K562 (cell line): ENCODE measurements around the gene AS3MT. TPM values are rescaled to one million over a fixed set of nuclear protein-coding genes. Genes with fewer than 3 reads are reported as not detected.

Source experiments
- ATAC-seq: fragments of 200-7000 bp; cut with Tn5 transposase; 3 replicates; pipeline ENCODE4 v1.9.1; 2020; ENCODE audit warnings: moderate library complexity
- BruUV-seq: library from RNA; stranded (reverse); fragments of 400-500 nt; replicated peaks from 2 replicates; lab custom pipeline; 2021; lab: Mats Ljungman, UMichigan
- CTCF ChIA-PET: fragments of 300-600 bp; formaldehyde crosslinking; extraction: SDS; loops from one replicate; lab custom pipeline; 2021; ENCODE audit warnings: low intra/inter-chr PET ratio; lab: Yijun Ruan, JAX
- POLR2A ChIA-PET: fragments of 300-600, 350-650 bp; sonication (Branson Sonifier 250); formaldehyde crosslinking; extraction: SDS; loops from one replicate; lab custom pipeline; 2021; ENCODE audit warnings: antibody characterized with exemption, inconsistent platforms; lab: Yijun Ruan, JAX
- DNase-seq, 4 experiments: peaks; one replicate each; pipeline versions ENCODE4 v3.0.0 to v3.0.0-alpha.2; 2011 to 2018; ENCODE audit warnings: low spot score in 3 of 4, mixed read lengths in 3 of 4; ENCODE audit errors: extremely low read depth in 1 of 4
- FAIRE-seq: peaks from 2 replicates; lab custom pipeline; 2011; peaks lifted over from hg19 to GRCh38; lab: Jason Lieb, UNC
- H2AFZ ChIP-seq: 2 replicates; pipeline ENCODE4 v1.6.0; 2011; ENCODE audit warnings: low read depth, low read length, control low read depth, inconsistent platforms
- H3K27ac ChIP-seq: fragments of 200-600 bp; 3 replicates; pipeline ENCODE4 v1.8.0; 2011; ENCODE audit warnings: low read depth, mild to moderate bottlenecking, control low read depth, inconsistent platforms, low read length, moderate library complexity, mixed read lengths; ENCODE audit errors: extremely low read depth
- H3K27me3 ChIP-seq, 2 experiments: fragments of 300-600 bp in 1 of 2; 2 replicates in 1 of 2; 3 replicates in 1 of 2; pipeline versions ENCODE4 v1.6.0 to v1.8.0; 2011; ENCODE audit warnings: inconsistent platforms in 2 of 2, low read length in 2 of 2, mild to moderate bottlenecking in 1 of 2, mixed read lengths in 1 of 2, moderate library complexity in 1 of 2; ENCODE audit not compliant: control insufficient read depth in 2 of 2, insufficient read depth in 2 of 2
- H3K36me3 ChIP-seq: fragments of 300-600 bp; 3 replicates; pipeline ENCODE4 v1.8.0; 2011; ENCODE audit warnings: mild to moderate bottlenecking, low read length, inconsistent platforms; ENCODE audit not compliant: control insufficient read depth, insufficient read depth
- H3K4me1 ChIP-seq, 2 experiments: fragments of 200-600 bp in 1 of 2; replicated peaks in 1 of 2; 2 replicates in 1 of 2; 3 replicates in 1 of 2; pipeline versions ENCODE4 v1.5.1 to v1.8.0; 2011; ENCODE audit warnings: inconsistent platforms in 2 of 2, low read length in 2 of 2, mild to moderate bottlenecking in 1 of 2, mixed read lengths in 1 of 2, moderate library complexity in 1 of 2; ENCODE audit not compliant: control insufficient read depth in 2 of 2, insufficient read depth in 2 of 2
- H3K4me2 ChIP-seq: 2 replicates; pipeline ENCODE4 v1.6.1; 2011; ENCODE audit warnings: low read length, control low read depth, inconsistent platforms, mixed read lengths; ENCODE audit not compliant: insufficient read depth
- H3K4me3 ChIP-seq: fragments of 200-600 bp; sonication (generic), shearing (Covaris generic); 2 replicates; pipeline ENCODE4 v1.5.1; 2016; ENCODE audit warnings: control low read depth, inconsistent platforms
- H3K79me2 ChIP-seq: fragments of 200-600 bp; 3 replicates; pipeline ENCODE4 v1.8.0; 2011; ENCODE audit warnings: low read length, inconsistent platforms; ENCODE audit not compliant: control insufficient read depth, insufficient read depth
- H3K9ac ChIP-seq, 2 experiments: 2 replicates each; pipeline versions ENCODE4 v1.6.0 to v1.6.1; 2011; ENCODE audit warnings: low read depth in 2 of 2, low read length in 2 of 2, control low read depth in 1 of 2, inconsistent platforms in 1 of 2, mild to moderate bottlenecking in 1 of 2, mixed read lengths in 1 of 2; ENCODE audit not compliant: insufficient read depth in 1 of 2
- H3K9me1 ChIP-seq: one replicate; pipeline ENCODE4 v1.6.0; 2011; ENCODE audit warnings: inconsistent platforms, mild to moderate bottlenecking, low read length, moderate library complexity; ENCODE audit not compliant: control insufficient read depth, insufficient read depth
- H3K9me3 ChIP-seq: replicated peaks from 2 replicates; pipeline ENCODE4 v1.5.1; 2011; ENCODE audit warnings: low read depth, low read length, inconsistent platforms; ENCODE audit not compliant: control insufficient read depth, insufficient read depth
- H4K20me1 ChIP-seq: replicated peaks from 2 replicates; pipeline ENCODE4 v1.6.1; 2011; ENCODE audit warnings: low read length, inconsistent platforms, mixed read lengths; ENCODE audit not compliant: control insufficient read depth, insufficient read depth
- AFF1 ChIP-seq, 2 experiments: fragments of 450-650 bp; IDR thresholded peaks; 2 replicates each; pipeline ENCODE4 v1.6.1; 2018; ENCODE audit warnings: mild to moderate bottlenecking in 2 of 2, low read depth in 1 of 2; ENCODE audit not compliant: partially characterized antibody in 2 of 2
- EHMT2 ChIP-seq: fragments of 450-650 bp; IDR thresholded peaks from 2 replicates; pipeline ENCODE4 v1.6.1; 2018; ENCODE audit warnings: antibody characterized with exemption
- FOXK2 ChIP-seq, 2 experiments: fragments of 450-650 bp; IDR thresholded peaks in 1 of 2; conservative IDR thresholded peaks in 1 of 2; 2 replicates each; pipeline ENCODE4 v1.6.1; 2016; ENCODE audit warnings: low read depth in 2 of 2, mild to moderate bottlenecking in 1 of 2
- FOXM1 ChIP-seq, 2 experiments: fragments of 450-650 bp in 1 of 2; sonication (generic) in 1 of 2; formaldehyde crosslinking in 1 of 2; IDR thresholded peaks; 2 replicates each; pipeline versions ENCODE4 v1.6.1 to v1.9.0; 2017 to 2022; ENCODE audit warnings: low read depth in 2 of 2, mild to moderate bottlenecking in 2 of 2, missing genetic modification reagents in 1 of 2, moderate library complexity in 1 of 2
- NFRKB ChIP-seq: fragments of 450-650 bp; IDR thresholded peaks from 2 replicates; pipeline ENCODE4 v1.6.1; 2016; ENCODE audit warnings: low read depth
- RREB1 ChIP-seq: fragments of 250-450 bp; sonication (Bioruptor Pico); IDR thresholded peaks from 2 replicates; pipeline ENCODE4 v1.4.0; 2020
- SIN3B ChIP-seq: fragments of 450-650 bp; IDR thresholded peaks from 2 replicates; pipeline ENCODE4 v1.6.1; 2017; ENCODE audit warnings: low read depth, mild to moderate bottlenecking, moderate library complexity
- SNIP1 ChIP-seq: fragments of 450-650 bp; IDR thresholded peaks from 2 replicates; pipeline ENCODE4 v1.7.1; 2017; ENCODE audit warnings: low read depth, mild to moderate bottlenecking
- U2AF2 ChIP-seq: fragments of 200-400 bp; formaldehyde crosslinking; optimal IDR thresholded peaks from 2 replicates; pipeline ENCODE3; 2017; ENCODE audit warnings: low read depth, mild to moderate bottlenecking, low read length
- ZC3H4 ChIP-seq: sonication (generic); formaldehyde crosslinking; IDR thresholded peaks from 2 replicates; pipeline ENCODE4 v1.9.0; 2021; ENCODE audit warnings: missing genetic modification reagents, borderline replicate concordance
- ZNF134 ChIP-seq: fragments of 250-450 bp; sonication (Bioruptor Pico); conservative IDR thresholded peaks from 2 replicates; pipeline ENCODE4 v1.4.0; 2020
- ZNF224 ChIP-seq: sonication (generic); formaldehyde crosslinking; IDR thresholded peaks from 2 replicates; pipeline ENCODE4 v1.8.0; 2022; ENCODE audit warnings: mild to moderate bottlenecking, missing genetic modification reagents
- ZNF77 ChIP-seq: fragments of 250-450 bp; sonication (Bioruptor Pico); IDR thresholded peaks from 2 replicates; pipeline ENCODE4 v1.5.0; 2020
- ZNF79 ChIP-seq: fragments of 250-450 bp; sonication (Bioruptor Pico); IDR thresholded peaks from 2 replicates; pipeline ENCODE4 v1.4.0; 2020; ENCODE audit warnings: low read depth, mild to moderate bottlenecking, moderate library complexity
- WGBS: fragments of 100-300 bp; shearing (Covaris generic); methylation state at CpG from one replicate; pipeline ENCODE4 v1.1.6; 2016; ENCODE audit warnings: low coverage, mixed read lengths; ENCODE audit not compliant: insufficient coverage; ENCODE audit errors: missing lambda C conversion rate; 5-methylcytosine and 5-hydroxymethylcytosine counted together
- in situ Hi-C: fragments of 300-500 bp; cut with MboI; formaldehyde crosslinking; loops from 4 replicates; pipeline ENCODE4 v1.15.0; 2018; ENCODE audit warnings: inconsistent platforms, mixed read lengths
- intact Hi-C: fragments of 100-400 bp; cut with micrococcal nuclease; formaldehyde crosslinking; loops from 2 replicates; pipeline ENCODE4 v1.14.2; 2022
- polyA plus RNA-seq, 8 experiments: library from polyadenylated mRNA; depleted of rRNA in 4 of 8; stranded (reverse) in 5 of 8; unstranded in 3 of 8; fragments of >200 nt; fragmentation: Nextera tagmentation in 2 of 8; fragmentation: Illumina TruSeq in 1 of 8; extraction: Ambion mirVana in 2 of 8; extraction: Trizol in 1 of 8; gene quantifications; 2 replicates each; pipeline versions ENCODE4 v1.2.1 to v1.2.3, GENCODE V29; 2011 to 2014; ENCODE audit warnings: inconsistent platforms in 1 of 8, missing spikeins in 1 of 8
- total RNA-seq, 7 experiments: library from RNA; depleted of rRNA in 6 of 7; stranded (reverse); fragments of >200 nt in 6 of 7; fragmentation: Illumina TruSeq in 2 of 7; extraction: Trizol in 2 of 7; gene quantifications; 2 replicates each; pipeline versions ENCODE4 v1.2.1 to v1.2.3, GENCODE V29; 2011 to 2021; ENCODE audit warnings: low replicate concordance in 1 of 7

The AS3MT gene
- total and polyA plus RNA-seq, 9 of the 15 experiments (the other 6 are each of a cell fraction or from before 2014, with no cell fraction given): 0.04 to 0.33 (median 0.19) TPM; not detected in 2

- POLR2A ChIA-PET: interaction anchor here (0.6 kb wide), 1 partner anchor 354 kb away, joined by 3 read pairs; no protein-coding TSS in a partner anchor
- no peak for ATAC-seq
- no peak for TF ChIP-seq U2AF2
- TF ChIP-seq ZNF79 (CRISPR knock-in tag): no peak
- TF ChIP-seq SIN3B: no peak
- TF ChIP-seq EHMT2: no peak
- no peak for TF ChIP-seq SNIP1
- no peak for TF ChIP-seq ZC3H4 (CRISPR knock-in tag)
- TF ChIP-seq ZNF77 (CRISPR knock-in tag): no peak
- no peak for TF ChIP-seq NFRKB
- no peak for TF ChIP-seq ZNF134 (CRISPR knock-in tag)
- TF ChIP-seq FOXM1 (IDR thresholded peaks at IDR 0.05; ENCODE audit: low read depth): no peak
- no peak for TF ChIP-seq FOXM1 (CRISPR knock-in tag; IDR thresholded peaks at IDR 0.05; ENCODE audit: low read depth)
- no peak for TF ChIP-seq AFF1 (IDR thresholded peaks at IDR 0.05; ENCODE audit: low read depth in 1 of 2, partially characterized antibody in 2 of 2)
- no peak for TF ChIP-seq RREB1 (CRISPR knock-in tag)
- TF ChIP-seq FOXK2 (conservative IDR thresholded peaks at IDR 0.05 in 1 of 2, IDR thresholded peaks at IDR 0.05 in 1 of 2; ENCODE audit: low read depth in 2 of 2): no peak
- TF ChIP-seq ZNF224 (CRISPR knock-in tag): no peak
Measured at GRCh38 chr10:102951316-102951715, 82.0 kb downstream of the AS3MT start.

More at GRCh38 chr10:102951316-102951715, 82.0 kb downstream of the AS3MT start:
- FAIRE-seq (no peak), DNase-seq (no peak)
- H3K4me3 ChIP-seq: no peak overlapping the region
- no peak overlapping the region for H2AFZ ChIP-seq
- peaks cover 5 to 10% of the 10 kb centered on the region in 2 experiments; a peak in 4 of 5 replicates for H3K4me1 ChIP-seq
- no peaks in the 10 kb centered on the region for H3K9me3 ChIP-seq
- BruUV-seq: no TSS peak
- CTCF ChIA-PET: no interaction called here
- in situ Hi-C loops (no loop called here), intact Hi-C loops (no loop called here)
- H3K36me3 ChIP-seq: no peaks in the 10 kb centered on the region
- no peak overlapping the region for H3K27ac ChIP-seq
- no peaks in the 10 kb centered on the region for H3K79me2 ChIP-seq
- H3K27me3 ChIP-seq: no peaks in the 10 kb centered on the region
- H3K9me1 ChIP-seq: no peaks in the 10 kb centered on the region
- H4K20me1 ChIP-seq: no peaks in the 10 kb centered on the region
- no peak overlapping the region for H3K9ac ChIP-seq
- 55% methylated on average over 3 of the region's 3 CpGs for WGBS
- H3K4me2 ChIP-seq: no peak overlapping the region
